Nephron (organoid): ENCODE results near the gene ABR.
"Not testable (repeated sequence)": the region's sequence is repeated elsewhere in the genome, so short reads cannot be mapped to it uniquely, and the experiment has no call there.

ENCODE experiments used
- H3K27ac Mint-ChIP-seq, 3 experiments: 2 replicates each; pipeline ENCODE4 v1.8.0; 2020; ENCODE audit warnings: mixed read lengths in 3 of 3, mild to moderate bottlenecking in 2 of 3, moderate library complexity in 1 of 3
- H3K27me3 Mint-ChIP-seq: 2 replicates; pipeline ENCODE4 v1.8.0; 2021; ENCODE audit warnings: low read depth, mild to moderate bottlenecking, moderate library complexity, mixed read lengths
- H3K36me3 Mint-ChIP-seq: 2 replicates; pipeline ENCODE4 v1.8.0; 2020; ENCODE audit warnings: low read depth, mixed read lengths
- H3K4me1 Mint-ChIP-seq: 2 replicates; pipeline ENCODE4 v1.8.0; 2020; ENCODE audit warnings: mixed read lengths
- H3K4me3 Mint-ChIP-seq, 3 experiments: 2 replicates each; pipeline ENCODE4 v1.8.0; 2020; ENCODE audit warnings: mild to moderate bottlenecking in 3 of 3, mixed read lengths in 3 of 3, moderate library complexity in 2 of 3
- H3K9me3 Mint-ChIP-seq: 2 replicates; pipeline ENCODE4 v1.8.0; 2020; ENCODE audit warnings: mixed read lengths
- CTCF ChIP-seq, 3 experiments: fragments of 200-600 bp; sonication (generic); IDR thresholded peaks; one replicate each; pipeline ENCODE4 v1.5.0; 2021; ENCODE audit warnings: antibody characterized with exemption in 3 of 3; ENCODE audit not compliant: unreplicated experiment in 3 of 3

Gene ABR

GRCh38 chr17:1153795-1154546 is 25.8 kb downstream of the ABR start:
- Mint-ChIP-seq H3K9me3 (no peaks in the 10 kb centered on the region), H3K4me3 (no peak overlapping the region)
- no peak for TF ChIP-seq CTCF (IDR thresholded peaks at IDR 0.05; ENCODE audit: unreplicated experiment in 3 of 3)

GRCh38 chr17:1152582-1152981 is 27.2 kb downstream of the ABR start:
- H3K4me3 Mint-ChIP-seq, H3K9me3 Mint-ChIP-seq, H3K27me3 Mint-ChIP-seq, H3K27ac Mint-ChIP-seq: not testable (repeated sequence)
- H3K36me3 Mint-ChIP-seq: peaks cover 10% of the 10 kb centered on the region
- H3K4me1 Mint-ChIP-seq: peaks cover 13% of the 10 kb centered on the region

More at GRCh38 chr17:1153795-1154546, 25.8 kb downstream of the ABR start:
- no peaks in the 10 kb centered on the region for H3K27me3 Mint-ChIP-seq
- H3K27ac Mint-ChIP-seq: peak overlapping the region in 2 of 3 experiments; percentile 0 to 60
- H3K4me1 Mint-ChIP-seq: peaks cover 10% of the 10 kb centered on the region
- peaks cover 17% of the 10 kb centered on the region for H3K36me3 Mint-ChIP-seq

DNA sequence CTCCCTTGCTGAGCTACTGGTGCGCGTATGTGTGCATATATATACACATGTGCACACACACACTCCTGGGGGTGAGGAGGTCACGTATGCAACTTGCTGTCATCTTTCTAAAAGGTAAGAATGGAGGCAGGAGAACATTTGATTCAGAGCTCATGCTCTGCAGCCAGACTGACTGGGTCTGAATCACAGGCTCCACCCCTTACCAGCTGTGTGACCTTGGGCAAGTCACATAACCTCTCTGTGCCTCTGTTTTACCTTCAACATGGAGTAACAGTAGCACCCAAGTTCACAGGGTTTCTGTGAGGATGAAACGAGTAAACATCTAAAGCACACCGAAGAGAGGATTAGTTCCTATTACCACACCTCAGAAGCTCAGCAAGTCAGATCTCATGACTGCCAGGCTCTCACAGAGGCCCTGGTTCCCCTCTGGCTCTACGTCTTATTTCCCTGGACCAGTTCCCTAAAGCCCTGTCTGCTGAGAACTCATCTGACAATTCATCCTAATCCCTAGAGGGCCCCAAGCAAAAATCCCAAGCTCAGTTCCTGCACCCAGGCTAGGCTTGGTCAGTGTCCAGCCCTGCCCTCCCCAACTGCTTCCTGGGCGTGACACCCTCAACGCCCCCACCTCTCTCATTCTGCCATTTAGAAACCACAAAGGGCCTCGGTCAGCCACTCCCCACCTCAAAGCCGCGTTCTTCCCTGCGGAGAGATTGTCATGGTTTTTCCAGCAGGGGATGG is 28.7 kb downstream of the ABR start:
- Mint-ChIP-seq H3K4me1 (peaks cover 17% of the 10 kb centered on the region), H3K27me3 (peaks cover 10% of the 10 kb centered on the region), H3K4me3 (no peak overlapping the region), H3K27ac (peak overlapping the region in 1 of 3 experiments; percentile 25), H3K9me3 (no peaks in the 10 kb centered on the region), H3K36me3 (peaks cover 10% of the 10 kb centered on the region)
- no peak for TF ChIP-seq CTCF (IDR thresholded peaks at IDR 0.05; ENCODE audit: unreplicated experiment in 3 of 3)

GRCh38 chr17:1149869-1150268 is 29.9 kb downstream of the ABR start:
- Mint-ChIP-seq H3K4me3 (no peak overlapping the region), H3K4me1 (peaks cover 25% of the 10 kb centered on the region), H3K9me3 (no peaks in the 10 kb centered on the region), H3K27ac (no peak overlapping the region), H3K27me3 (peaks cover 12% of the 10 kb centered on the region), H3K36me3 (peaks cover 7% of the 10 kb centered on the region)
- no peak for TF ChIP-seq CTCF (IDR thresholded peaks at IDR 0.05; ENCODE audit: unreplicated experiment in 3 of 3)

- no peaks in the 10 kb centered on the region for H3K9me3 Mint-ChIP-seq
- peaks cover 37% of the 10 kb centered on the region for H3K4me1 Mint-ChIP-seq
- no peak overlapping the region for H3K4me3 Mint-ChIP-seq
- H3K27me3 Mint-ChIP-seq: peaks cover 12% of the 10 kb centered on the region
- H3K36me3 Mint-ChIP-seq: peaks cover 7% of the 10 kb centered on the region
- H3K27ac Mint-ChIP-seq: peak overlapping the region in 1 of 3 experiments; percentile 33
- peak; percentile 34 to 55 (median 42) for TF ChIP-seq CTCF (IDR thresholded peaks at IDR 0.05; ENCODE audit: unreplicated experiment in 3 of 3)
Observed at GRCh38 chr17:1147664-1148063, 32.1 kb downstream of the ABR start.

- Mint-ChIP-seq H3K9me3 (no peaks in the 10 kb centered on the region), H3K27ac (no peak overlapping the region), H3K4me3 (no peak overlapping the region), H3K4me1 (peaks cover 42% of the 10 kb centered on the region), H3K27me3 (peaks cover 12% of the 10 kb centered on the region), H3K36me3 (peaks cover 7% of the 10 kb centered on the region)
- TF ChIP-seq CTCF (IDR thresholded peaks at IDR 0.05; ENCODE audit: unreplicated experiment in 3 of 3): no peak
Observed at GRCh38 chr17:1146561-1147265, 33.1 kb downstream of the ABR start.
